ENCODE results near the gene TAF1C. TPM values are rescaled to one million over a fixed set of nuclear protein-coding genes. Genes with fewer than 3 reads are reported as not detected.

Gene TAF1C
- total RNA-seq, 1 donor from 2014 or later: 74.7 TPM

DNA sequence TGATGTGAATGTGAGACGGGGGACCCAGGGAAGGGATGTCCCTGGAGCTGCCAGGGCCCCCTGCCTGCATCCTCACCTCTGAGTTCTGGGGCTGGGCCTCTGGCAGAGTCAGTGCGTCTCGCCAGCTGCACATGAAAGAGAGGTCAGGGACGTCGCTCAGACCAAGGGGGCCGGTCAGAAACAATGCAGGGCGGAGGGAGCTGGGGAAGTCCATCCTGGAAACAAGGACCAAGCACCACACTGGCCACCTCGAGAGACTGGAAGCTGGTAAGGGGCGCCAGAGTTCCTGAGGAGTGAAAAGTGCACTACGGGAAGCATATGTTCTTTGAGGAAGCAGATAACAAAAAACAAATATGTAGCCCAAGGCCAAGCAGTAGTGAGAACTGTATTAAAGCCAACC is 2.1 kb downstream of the TAF1C start:
- TF ChIP-seq, protein P1, sequence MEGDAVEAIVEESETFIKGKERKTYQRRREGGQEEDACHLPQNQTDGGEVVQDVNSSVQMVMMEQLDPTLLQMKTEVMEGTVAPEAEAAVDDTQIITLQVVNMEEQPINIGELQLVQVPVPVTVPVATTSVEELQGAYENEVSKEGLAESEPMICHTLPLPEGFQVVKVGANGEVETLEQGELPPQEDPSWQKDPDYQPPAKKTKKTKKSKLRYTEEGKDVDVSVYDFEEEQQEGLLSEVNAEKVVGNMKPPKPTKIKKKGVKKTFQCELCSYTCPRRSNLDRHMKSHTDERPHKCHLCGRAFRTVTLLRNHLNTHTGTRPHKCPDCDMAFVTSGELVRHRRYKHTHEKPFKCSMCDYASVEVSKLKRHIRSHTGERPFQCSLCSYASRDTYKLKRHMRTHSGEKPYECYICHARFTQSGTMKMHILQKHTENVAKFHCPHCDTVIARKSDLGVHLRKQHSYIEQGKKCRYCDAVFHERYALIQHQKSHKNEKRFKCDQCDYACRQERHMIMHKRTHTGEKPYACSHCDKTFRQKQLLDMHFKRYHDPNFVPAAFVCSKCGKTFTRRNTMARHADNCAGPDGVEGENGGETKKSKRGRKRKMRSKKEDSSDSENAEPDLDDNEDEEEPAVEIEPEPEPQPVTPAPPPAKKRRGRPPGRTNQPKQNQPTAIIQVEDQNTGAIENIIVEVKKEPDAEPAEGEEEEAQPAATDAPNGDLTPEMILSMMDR (IDR thresholded peaks at IDR 0.05; ENCODE audit: partially characterized antibody, unreplicated experiment): no peak
- Mint-ChIP-seq H3K36me3 (ENCODE audit: unreplicated experiment) (no peaks in the 10 kb centered on the region), H3K27me3 (ENCODE audit: unreplicated experiment) (no peaks in the 10 kb centered on the region), H3K27ac (ENCODE audit: unreplicated experiment) (no peak overlapping the region), H3K4me3 (ENCODE audit: unreplicated experiment) (peak overlapping the region; percentile 64), H3K9me3 (ENCODE audit: unreplicated experiment) (peaks cover 2% of the 10 kb centered on the region), H3K4me1 (ENCODE audit: low read depth, unreplicated experiment) (peaks cover 11% of the 10 kb centered on the region)
- no peak for DNase-seq

DNA sequence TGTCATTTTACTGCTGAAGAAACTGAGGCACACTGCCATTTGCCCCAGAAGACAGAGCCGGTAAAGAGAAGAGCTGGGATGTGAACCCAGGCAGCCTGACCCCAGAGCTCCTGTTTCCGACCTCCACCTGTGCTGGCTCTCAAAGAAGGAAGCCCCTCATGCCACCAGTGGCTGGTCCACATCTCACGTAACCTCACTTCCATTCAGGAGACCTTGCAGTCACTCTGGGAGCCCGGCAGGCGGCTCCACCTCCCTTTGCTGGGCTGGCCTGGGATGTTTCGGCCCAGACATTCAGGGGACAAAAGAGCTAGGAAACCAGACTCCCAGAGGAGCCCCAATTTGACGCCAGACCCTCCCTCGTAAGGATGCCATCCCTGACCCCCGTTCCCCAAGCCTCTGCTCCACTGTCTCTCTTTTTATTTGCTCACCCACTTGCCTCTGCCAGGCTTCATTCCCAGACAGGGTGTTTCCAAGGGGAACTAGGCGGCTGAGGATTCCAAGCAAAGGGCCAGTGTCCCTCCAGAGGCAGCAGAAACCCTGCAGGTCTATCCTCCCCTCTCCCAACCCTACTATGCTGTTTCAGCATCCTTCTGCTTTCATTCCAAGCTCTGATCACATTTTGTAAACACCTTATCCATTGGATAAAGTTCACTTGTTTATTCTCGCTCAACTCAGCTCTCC is 2.8 kb downstream of the TAF1C start:
- H3K4me3 Mint-ChIP-seq (ENCODE audit: unreplicated experiment): peak overlapping the region; percentile 64
- H3K36me3 Mint-ChIP-seq (ENCODE audit: unreplicated experiment): no peaks in the 10 kb centered on the region
- peaks cover 2% of the 10 kb centered on the region for H3K9me3 Mint-ChIP-seq (ENCODE audit: unreplicated experiment)
- peaks cover 11% of the 10 kb centered on the region for H3K4me1 Mint-ChIP-seq (ENCODE audit: low read depth, unreplicated experiment)
- DNase-seq: no peak
- no peak overlapping the region for H3K27ac Mint-ChIP-seq (ENCODE audit: unreplicated experiment)
- TF ChIP-seq, protein P1 (IDR thresholded peaks at IDR 0.05; ENCODE audit: partially characterized antibody, unreplicated experiment): no peak
- H3K27me3 Mint-ChIP-seq (ENCODE audit: unreplicated experiment): no peaks in the 10 kb centered on the region

DNA sequence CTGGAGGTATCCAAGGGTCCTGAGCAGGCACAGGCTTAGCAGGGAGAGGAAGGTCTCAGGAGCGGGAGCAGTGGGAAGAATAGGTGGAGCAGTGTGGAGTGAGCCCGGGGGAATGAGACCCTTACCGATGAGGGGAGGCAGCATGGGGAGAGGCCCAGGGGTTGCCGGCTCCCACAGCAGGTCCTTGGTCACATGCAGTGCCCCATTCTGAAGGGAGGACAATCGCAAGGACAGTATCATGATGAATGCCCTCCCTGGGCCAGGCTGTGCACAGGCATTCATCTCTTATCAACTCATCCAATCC is 3.3 kb downstream of the TAF1C start:
- no peaks in the 10 kb centered on the region for H3K36me3 Mint-ChIP-seq (ENCODE audit: unreplicated experiment)
- peaks cover 2% of the 10 kb centered on the region for H3K9me3 Mint-ChIP-seq (ENCODE audit: unreplicated experiment)
- H3K4me1 Mint-ChIP-seq (ENCODE audit: low read depth, unreplicated experiment): peaks cover 11% of the 10 kb centered on the region
- TF ChIP-seq, protein P1 (IDR thresholded peaks at IDR 0.05; ENCODE audit: partially characterized antibody, unreplicated experiment): no peak
- H3K27ac Mint-ChIP-seq (ENCODE audit: unreplicated experiment): no peak overlapping the region
- DNase-seq: no peak
- H3K27me3 Mint-ChIP-seq (ENCODE audit: unreplicated experiment): no peaks in the 10 kb centered on the region
- H3K4me3 Mint-ChIP-seq (ENCODE audit: unreplicated experiment): no peak overlapping the region

DNA sequence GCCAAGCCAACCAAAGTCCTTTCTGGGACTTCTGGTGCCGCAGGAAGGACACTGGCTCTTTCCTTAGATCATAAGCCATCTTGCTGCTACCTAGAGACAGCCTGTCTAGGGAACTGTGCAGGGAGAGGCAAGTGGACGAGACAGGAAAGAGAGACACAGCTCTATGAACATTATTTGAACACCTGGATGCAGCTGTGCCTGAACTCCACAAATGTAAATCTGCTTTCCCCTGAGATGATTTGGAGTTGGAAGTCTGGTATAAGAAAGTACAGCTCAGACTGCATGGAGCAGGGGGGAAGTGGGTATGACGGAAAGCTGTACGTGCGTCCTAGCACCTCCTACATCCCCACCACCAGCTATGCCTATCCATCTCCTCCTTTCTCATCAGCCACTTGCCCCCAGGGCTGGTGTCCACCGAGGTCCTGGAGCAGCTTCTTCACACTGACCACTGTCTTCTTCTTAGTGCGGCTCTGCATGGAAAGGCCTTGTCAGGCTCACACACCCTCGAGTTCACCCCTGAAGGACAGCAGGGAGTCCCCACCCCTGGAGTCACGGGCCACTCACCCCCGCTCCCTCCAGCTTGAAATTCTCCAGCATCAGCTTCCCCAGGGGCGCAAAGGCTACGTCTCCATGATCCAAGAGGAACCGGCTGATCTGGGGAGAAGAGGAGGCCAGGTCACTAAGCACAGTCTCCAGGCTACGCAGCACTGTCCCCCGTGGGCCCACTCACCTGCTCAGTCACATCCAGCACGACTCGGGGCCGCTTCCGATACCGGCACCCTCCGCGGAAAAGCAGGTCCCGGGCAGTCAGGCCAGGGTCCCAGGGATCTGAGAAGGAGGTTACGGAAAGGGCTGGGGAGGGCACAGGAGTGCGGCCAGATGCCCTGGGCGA is 3.9 kb downstream of the TAF1C start:
- no peaks in the 10 kb centered on the region for H3K36me3 Mint-ChIP-seq (ENCODE audit: unreplicated experiment)
- H3K27me3 Mint-ChIP-seq (ENCODE audit: unreplicated experiment): no peaks in the 10 kb centered on the region
- H3K27ac Mint-ChIP-seq (ENCODE audit: unreplicated experiment): no peak overlapping the region
- DNase-seq: no peak
- H3K9me3 Mint-ChIP-seq (ENCODE audit: unreplicated experiment): peaks cover 2% of the 10 kb centered on the region
- H3K4me3 Mint-ChIP-seq (ENCODE audit: unreplicated experiment): no peak overlapping the region
- TF ChIP-seq, protein P1 (IDR thresholded peaks at IDR 0.05; ENCODE audit: partially characterized antibody, unreplicated experiment): no peak
- peaks cover 11% of the 10 kb centered on the region for H3K4me1 Mint-ChIP-seq (ENCODE audit: low read depth, unreplicated experiment)

DNA sequence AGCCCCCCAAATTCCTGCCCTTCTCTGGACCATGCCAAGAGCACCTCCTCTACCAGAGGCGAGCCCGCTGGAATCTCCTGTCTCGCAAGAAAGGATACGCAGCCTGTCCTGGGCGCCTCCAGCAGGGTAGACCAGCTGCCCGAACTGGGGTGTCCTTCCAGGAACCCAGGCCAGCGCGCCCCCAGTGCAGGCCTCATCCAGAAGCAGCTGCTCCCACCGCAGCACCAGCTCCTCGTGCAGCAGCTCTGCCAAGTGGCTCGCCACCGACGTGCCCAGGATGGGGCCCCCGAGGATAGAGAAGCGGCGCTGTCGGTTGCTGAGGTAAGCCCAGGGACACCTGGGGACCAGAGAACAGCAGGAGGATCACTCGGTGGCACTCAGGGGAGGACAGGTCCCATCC is 4.8 kb downstream of the TAF1C start:
- Mint-ChIP-seq H3K27me3 (ENCODE audit: unreplicated experiment) (no peaks in the 10 kb centered on the region), H3K4me1 (ENCODE audit: low read depth, unreplicated experiment) (peaks cover 11% of the 10 kb centered on the region), H3K4me3 (ENCODE audit: unreplicated experiment) (no peak overlapping the region), H3K9me3 (ENCODE audit: unreplicated experiment) (peaks cover 3% of the 10 kb centered on the region), H3K36me3 (ENCODE audit: unreplicated experiment) (no peaks in the 10 kb centered on the region), H3K27ac (ENCODE audit: unreplicated experiment) (no peak overlapping the region)
- TF ChIP-seq, protein P1 (IDR thresholded peaks at IDR 0.05; ENCODE audit: partially characterized antibody, unreplicated experiment): no peak
- no peak for DNase-seq

Measured in glutamatergic neuron (in vitro differentiated cells).